ENCODE data around the gene SLC18A3.

- no peak for TF ChIP-seq CTCF (IDR thresholded peaks at IDR 0.05; ENCODE audit: low read depth, low read length, poor library complexity, severe bottlenecking)
- no peak for TF ChIP-seq EZH2phosphoT487 (IDR thresholded peaks at IDR 0.05; ENCODE audit: borderline replicate concordance, low read length)
Measured at GRCh38 chr10:49568235-49568634, 41.9 kb upstream of the SLC18A3 start.

Data from DOHH2 (cell line).